IMR-90 (cell line): ENCODE data around the gene DBF4B. TPM values are rescaled to one million over a fixed set of nuclear protein-coding genes. Genes with fewer than 3 reads are reported as not detected.
"Not testable (repeated sequence)": the region's sequence is repeated elsewhere in the genome, so short reads cannot be mapped to it uniquely, and the experiment has no call there.

Experiments used
- ATAC-seq: fragments of 200-7000 bp; cut with Tn5 transposase; 2 replicates; pipeline ENCODE4 v1.9.1; 2020; ENCODE audit warnings: low read depth, mild to moderate bottlenecking, moderate library complexity
- BruUV-seq: library from RNA; stranded (reverse); fragments of 400-500 nt; replicated peaks from 2 replicates; lab custom pipeline; 2021; lab: Mats Ljungman, UMichigan
- CTCF ChIA-PET: fragments of 300-600 bp; formaldehyde crosslinking; extraction: SDS; loops from one replicate; lab custom pipeline; 2021; ENCODE audit warnings: antibody characterized with exemption; lab: Yijun Ruan, JAX
- POLR2A ChIA-PET: fragments of 300-600 bp; sonication (Branson Sonifier 250); formaldehyde crosslinking; loops from one replicate; lab custom pipeline; 2022; ENCODE audit warnings: antibody characterized with exemption; ENCODE audit not compliant: unreplicated experiment; lab: Charles Lee
- DNase-seq: peaks from one replicate; pipeline ENCODE4 v3.0.0; 2013
- H2AFZ ChIP-seq: replicated peaks from 2 replicates; pipeline ENCODE3; 2013; ENCODE audit warnings: low read length, mild to moderate bottlenecking; ENCODE audit not compliant: poor library complexity
- H2AK5ac ChIP-seq: 2 replicates; pipeline ENCODE4 v1.6.1; 2013; ENCODE audit warnings: low read depth, low read length, inconsistent platforms
- H2AK9ac ChIP-seq: replicated peaks from 2 replicates; pipeline ENCODE3; 2013; ENCODE audit warnings: mild to moderate bottlenecking, low read depth, low read length, moderate library complexity; ENCODE audit not compliant: poor library complexity
- H2BK120ac ChIP-seq: 2 replicates; pipeline ENCODE4 v1.6.1; 2013; ENCODE audit warnings: low read depth, low read length, inconsistent platforms
- H2BK15ac ChIP-seq: 3 replicates; pipeline ENCODE4 v1.6.1; 2013; ENCODE audit warnings: low read depth, low read length, inconsistent platforms
- H2BK20ac ChIP-seq: 2 replicates; pipeline ENCODE4 v1.6.1; 2013; ENCODE audit warnings: low read depth, mild to moderate bottlenecking, inconsistent platforms, low read length, moderate library complexity
- H2BK5ac ChIP-seq: 2 replicates; pipeline ENCODE4 v1.6.1; 2013; ENCODE audit warnings: mild to moderate bottlenecking, low read depth, low read length, inconsistent platforms; ENCODE audit not compliant: poor library complexity, severe bottlenecking
- H3K14ac ChIP-seq: replicated peaks from 2 replicates; pipeline ENCODE4 v1.6.1; 2013; ENCODE audit warnings: low read depth, low read length, inconsistent platforms
- H3K18ac ChIP-seq: 2 replicates; pipeline ENCODE4 v1.6.1; 2013; ENCODE audit warnings: low read depth, low read length, control low read depth
- H3K23ac ChIP-seq: 2 replicates; pipeline ENCODE4 v1.6.1; 2013; ENCODE audit warnings: low read depth, low read length, inconsistent platforms
- H3K27ac ChIP-seq: 2 replicates; pipeline ENCODE4 v1.5.1; 2013; ENCODE audit warnings: mild to moderate bottlenecking, control low read depth, low read length; ENCODE audit not compliant: insufficient read depth
- H3K27me3 ChIP-seq: 2 replicates; pipeline ENCODE4 v1.6.1; 2013; ENCODE audit warnings: low read length; ENCODE audit not compliant: control insufficient read depth, insufficient read depth
- H3K36me3 ChIP-seq: 2 replicates; pipeline ENCODE4 v1.6.1; 2013; ENCODE audit warnings: low read length, mixed read lengths; ENCODE audit not compliant: control insufficient read depth, insufficient read depth
- H3K4ac ChIP-seq: 2 replicates; pipeline ENCODE4 v1.6.1; 2013; ENCODE audit warnings: low read depth, low read length, inconsistent platforms
- H3K4me1 ChIP-seq: 2 replicates; pipeline ENCODE4 v1.6.1; 2013; ENCODE audit warnings: low read length, mixed read lengths; ENCODE audit not compliant: control insufficient read depth, insufficient read depth
- H3K4me2 ChIP-seq: 2 replicates; pipeline ENCODE4 v1.6.1; 2013; ENCODE audit warnings: low read depth, mild to moderate bottlenecking, control low read depth, low read length, moderate library complexity
- H3K4me3 ChIP-seq: 2 replicates; pipeline ENCODE4 v1.5.1; 2013; ENCODE audit warnings: low read depth, mild to moderate bottlenecking, control low read depth, low read length, moderate library complexity; ENCODE audit not compliant: insufficient read depth
- H3K56ac ChIP-seq: 2 replicates; pipeline ENCODE4 v1.6.1; 2013; ENCODE audit warnings: low read length, inconsistent platforms; ENCODE audit not compliant: insufficient read depth; ENCODE audit errors: extremely low read depth
- H3K79me1 ChIP-seq, 2 experiments: 2 replicates each; pipeline ENCODE4 v1.6.1; 2013; ENCODE audit warnings: low read length in 2 of 2, inconsistent platforms in 1 of 2, low read depth in 1 of 2
- H3K9ac ChIP-seq: 2 replicates; pipeline ENCODE4 v1.6.1; 2013; ENCODE audit warnings: low read depth, low read length, control low read depth
- H3K9me1 ChIP-seq: 2 replicates; pipeline ENCODE4 v1.6.1; 2013; ENCODE audit warnings: low read length, inconsistent platforms; ENCODE audit not compliant: insufficient read depth
- H3K9me3 ChIP-seq: 2 replicates; pipeline ENCODE4 v1.6.1; 2013; ENCODE audit warnings: low read length; ENCODE audit not compliant: control insufficient read depth, insufficient read depth
- H4K20me1 ChIP-seq: 2 replicates; pipeline ENCODE4 v1.6.1; 2013; ENCODE audit warnings: low read length, inconsistent platforms; ENCODE audit not compliant: insufficient read depth
- H4K5ac ChIP-seq: 2 replicates; pipeline ENCODE4 v1.6.1; 2013; ENCODE audit warnings: mild to moderate bottlenecking, low read depth, low read length, control low read depth
- H4K8ac ChIP-seq, 2 experiments: 2 replicates each; pipeline ENCODE4 v1.6.1; 2013; ENCODE audit warnings: low read depth in 2 of 2, low read length in 2 of 2, control low read depth in 1 of 2, inconsistent platforms in 1 of 2
- H4K91ac ChIP-seq: 2 replicates; pipeline ENCODE4 v1.6.1; 2013; ENCODE audit warnings: low read depth, low read length, inconsistent platforms; ENCODE audit not compliant: insufficient read depth
- WGBS, 2 experiments: methylation state at CpG; one replicate each; pipeline versions ENCODE4 v1.1.5 to v1.1.7; 2013; ENCODE audit warnings: missing lambda C conversion rate in 2 of 2; ENCODE audit not compliant: insufficient read length in 1 of 2; ENCODE audit errors: extremely low coverage in 2 of 2; 5-methylcytosine and 5-hydroxymethylcytosine counted together
- dilution Hi-C: fragments of 300-500 bp; cut with HindIII; formaldehyde crosslinking; loops from one replicate; pipeline ENCODE4 v1.14.3; 2018; ENCODE audit warnings: low sequenced_read_pairs; ENCODE audit not compliant: unreplicated experiment
- in situ Hi-C: fragments of 300-500 bp; cut with MboI; formaldehyde crosslinking; loops from 3 replicates; pipeline ENCODE4 v1.14.3; 2019; ENCODE audit warnings: low sequenced_read_pairs, inconsistent platforms, mixed read lengths
- intact Hi-C: fragments of 100-400 bp; cut with micrococcal nuclease; formaldehyde crosslinking; loops from 2 replicates; pipeline ENCODE4 v1.10.0; 2022
- polyA plus RNA-seq, 3 experiments: library from polyadenylated mRNA; depleted of rRNA; stranded (reverse); fragments of >200 nt; gene quantifications; 2 replicates each; pipeline ENCODE4 v1.2.3, GENCODE V29; 2012; ENCODE audit warnings: low replicate concordance in 1 of 3
- total RNA-seq: library from RNA; depleted of rRNA; stranded (reverse); fragments of >200 nt; gene quantifications from 2 replicates; pipeline ENCODE4 v1.2.3, GENCODE V29; 2012

The DBF4B gene
- total and polyA plus RNA-seq, 2 of the 4 experiments (the other 2 are of a cell fraction) = 3.6 to 10.2 TPM

DNA sequence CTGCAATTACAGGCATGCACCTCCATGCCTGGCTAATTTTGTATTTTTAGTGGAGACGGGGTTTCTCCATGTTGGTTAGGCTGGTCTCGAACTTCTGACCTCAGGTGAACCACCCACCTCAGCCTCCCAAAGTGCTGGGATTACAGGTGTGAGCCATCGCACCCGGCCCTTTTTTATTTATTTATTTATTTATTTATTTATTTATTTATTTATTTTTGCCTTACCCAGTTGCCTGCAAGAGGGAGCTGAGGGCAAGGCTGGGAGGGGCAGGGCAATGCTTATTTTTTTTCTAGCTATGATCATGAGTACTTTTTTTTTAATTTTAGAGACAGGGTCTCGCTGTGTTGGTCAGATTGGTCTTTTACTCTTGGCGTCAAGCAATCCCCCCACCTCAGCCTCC, 17.7 kb downstream of the DBF4B start:
- H2BK120ac ChIP-seq, CTCF ChIA-PET, H4K5ac ChIP-seq, DNase-seq, H3K23ac ChIP-seq, H3K9ac ChIP-seq, H2AK5ac ChIP-seq, H3K56ac ChIP-seq, H3K18ac ChIP-seq, H3K4ac ChIP-seq, in situ Hi-C loops, H4K8ac ChIP-seq, H2BK5ac ChIP-seq, H2AFZ ChIP-seq, H3K4me1 ChIP-seq, H3K4me3 ChIP-seq, H2AK9ac ChIP-seq, H3K9me1 ChIP-seq, intact Hi-C loops, H3K27me3 ChIP-seq, ATAC-seq, H3K14ac ChIP-seq, H4K91ac ChIP-seq, H2BK15ac ChIP-seq, H2BK20ac ChIP-seq, H3K4me2 ChIP-seq, H3K27ac ChIP-seq, dilution Hi-C loops, H3K36me3 ChIP-seq, BruUV-seq, H3K9me3 ChIP-seq, H4K20me1 ChIP-seq: not testable (repeated sequence)
- H3K79me1 ChIP-seq = peaks cover 3 to 13% of the 10 kb centered on the region in 2 experiments; a peak in 3 of 4 replicates
- no CpG with 5 or more reads among the region's 6 CpGs for WGBS, 2 experiments
- POLR2A ChIA-PET = interaction anchor here (0.6 kb wide), 1 partner anchor 317 kb away, joined by 11 read pairs; no protein-coding TSS in a partner anchor
